AG04450 (cell line): ENCODE data around the gene PTPN20. TPM values are rescaled to one million over a fixed set of nuclear protein-coding genes. Genes with fewer than 3 reads are reported as not detected.

ENCODE experiments used
- CTCF ChIA-PET: fragments of 300-600, 350-600 bp; formaldehyde crosslinking; extraction: SDS; loops from one replicate; lab custom pipeline; 2022; ENCODE audit warnings: antibody characterized with exemption, inconsistent platforms; lab: Charles Lee
- POLR2A ChIA-PET: fragments of 350-600 bp; formaldehyde crosslinking; extraction: SDS; loops from one replicate; lab custom pipeline; 2021; ENCODE audit warnings: antibody characterized with exemption, inconsistent platforms; lab: Yijun Ruan, JAX
- DNase-seq: peaks from one replicate; pipeline ENCODE4 v3.0.0-alpha.2; 2011; ENCODE audit warnings: low read depth, low spot score
- H3K27ac ChIP-seq: one replicate; pipeline ENCODE4 v1.5.1; 2012; ENCODE audit warnings: low read depth, low read length, control low read depth
- H3K27me3 ChIP-seq: one replicate; pipeline ENCODE4 v1.6.0; 2012; ENCODE audit warnings: low read length; ENCODE audit not compliant: control insufficient read depth, insufficient read depth
- H3K4me3 ChIP-seq: 2 replicates; pipeline ENCODE4 v1.5.1; 2011; ENCODE audit warnings: mild to moderate bottlenecking, low read depth, low read length, control low read depth
- H3K9me3 ChIP-seq: 2 replicates; pipeline ENCODE4 v1.5.1; 2012; ENCODE audit warnings: low read length; ENCODE audit not compliant: control insufficient read depth, insufficient read depth
- polyA plus RNA-seq: library from polyadenylated mRNA; depleted of rRNA; stranded (reverse); fragments of >200 nt; gene quantifications from 2 replicates; pipeline ENCODE4 v1.2.3, GENCODE V29; 2011
- TF ChIP-seq, protein P1 (sequence below): IDR thresholded peaks from 2 replicates; pipeline ENCODE4 v1.5.1; 2011; ENCODE audit warnings: low read depth, low read length, control low read depth, inconsistent platforms

PTPN20 gene
- polyA plus RNA-seq, 1 experiment: not detected

- H3K4me3 ChIP-seq: no peak overlapping the region
- H3K9me3 ChIP-seq: no peaks in the 10 kb centered on the region
- CTCF ChIA-PET: interaction anchor here (0.8 to 1.1 kb wide), 2 partner anchors 14 to 27 kb away, joined by 3 to 5 read pairs; no protein-coding TSS in a partner anchor
- POLR2A ChIA-PET: no interaction called here
- no peak overlapping the region for H3K27ac ChIP-seq
- peaks cover 2% of the 10 kb centered on the region for H3K27me3 ChIP-seq
- TF ChIP-seq, protein P1, sequence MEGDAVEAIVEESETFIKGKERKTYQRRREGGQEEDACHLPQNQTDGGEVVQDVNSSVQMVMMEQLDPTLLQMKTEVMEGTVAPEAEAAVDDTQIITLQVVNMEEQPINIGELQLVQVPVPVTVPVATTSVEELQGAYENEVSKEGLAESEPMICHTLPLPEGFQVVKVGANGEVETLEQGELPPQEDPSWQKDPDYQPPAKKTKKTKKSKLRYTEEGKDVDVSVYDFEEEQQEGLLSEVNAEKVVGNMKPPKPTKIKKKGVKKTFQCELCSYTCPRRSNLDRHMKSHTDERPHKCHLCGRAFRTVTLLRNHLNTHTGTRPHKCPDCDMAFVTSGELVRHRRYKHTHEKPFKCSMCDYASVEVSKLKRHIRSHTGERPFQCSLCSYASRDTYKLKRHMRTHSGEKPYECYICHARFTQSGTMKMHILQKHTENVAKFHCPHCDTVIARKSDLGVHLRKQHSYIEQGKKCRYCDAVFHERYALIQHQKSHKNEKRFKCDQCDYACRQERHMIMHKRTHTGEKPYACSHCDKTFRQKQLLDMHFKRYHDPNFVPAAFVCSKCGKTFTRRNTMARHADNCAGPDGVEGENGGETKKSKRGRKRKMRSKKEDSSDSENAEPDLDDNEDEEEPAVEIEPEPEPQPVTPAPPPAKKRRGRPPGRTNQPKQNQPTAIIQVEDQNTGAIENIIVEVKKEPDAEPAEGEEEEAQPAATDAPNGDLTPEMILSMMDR: no peak
- DNase-seq: no peak
Observed at GRCh38 chr10:46998595-46998994, 87.4 kb downstream of the PTPN20 start.

DNA sequence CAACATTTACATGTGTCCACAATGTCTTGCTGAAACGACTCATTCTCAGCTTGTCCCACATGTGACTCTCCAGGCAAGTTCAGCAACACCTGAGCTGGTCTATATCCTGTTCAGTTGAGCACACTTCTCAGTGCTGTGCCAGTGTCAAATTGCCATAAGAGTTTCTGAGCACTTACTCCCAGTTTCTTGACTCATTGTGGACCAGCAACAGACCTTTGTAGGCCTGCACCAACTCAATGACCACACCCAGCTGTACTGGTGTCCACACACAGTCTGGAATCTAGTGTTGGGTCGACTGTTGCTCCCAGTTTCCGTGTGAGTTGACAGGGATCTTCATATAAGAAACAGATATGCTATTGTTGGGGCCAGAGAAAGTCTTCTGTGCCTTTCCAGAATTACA lies 88.0 kb downstream of the PTPN20 start:
- TF ChIP-seq, protein P1: no peak
- H3K9me3 ChIP-seq: no peaks in the 10 kb centered on the region
- H3K27me3 ChIP-seq: peaks cover 2% of the 10 kb centered on the region
- no peak for DNase-seq
- no peak overlapping the region for H3K4me3 ChIP-seq
- CTCF ChIA-PET: interaction anchor here (3.5 kb wide), 1 partner anchor 26 kb away, joined by 14 read pairs; no protein-coding TSS in a partner anchor
- POLR2A ChIA-PET: no interaction called here
- H3K27ac ChIP-seq: no peak overlapping the region

DNA sequence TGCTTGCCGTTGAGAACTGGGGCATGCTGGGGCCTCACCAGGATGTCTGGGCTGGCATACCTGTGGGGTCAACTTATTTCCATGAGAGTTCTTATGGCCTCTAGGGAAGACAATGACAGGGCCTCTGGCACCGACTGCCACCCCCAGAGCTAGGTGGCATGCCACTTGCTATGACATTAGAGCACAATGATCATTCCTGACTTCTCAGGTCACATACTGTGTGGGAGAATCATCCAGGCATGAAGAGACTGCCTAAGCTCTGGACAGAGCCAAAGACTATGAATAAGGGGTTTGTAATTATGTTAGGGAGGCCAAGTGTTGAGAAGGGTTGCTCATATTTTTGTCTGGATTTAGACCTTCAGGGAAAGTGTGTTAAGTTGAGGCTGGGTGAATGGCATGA lies 97.5 kb downstream of the PTPN20 start:
- H3K9me3 ChIP-seq: no peaks in the 10 kb centered on the region; the same call in 1 of the 2 replicates
- H3K27ac ChIP-seq: no peak overlapping the region
- TF ChIP-seq, protein P1: no peak
- ChIA-PET POLR2A (no interaction called here), CTCF (interaction anchor here (0.9 kb wide), 1 partner anchor 16 kb away, joined by 3 read pairs; no protein-coding TSS in a partner anchor)
- DNase-seq: no peak
- H3K4me3 ChIP-seq: no peak overlapping the region
- H3K27me3 ChIP-seq: peaks cover 5% of the 10 kb centered on the region

DNA sequence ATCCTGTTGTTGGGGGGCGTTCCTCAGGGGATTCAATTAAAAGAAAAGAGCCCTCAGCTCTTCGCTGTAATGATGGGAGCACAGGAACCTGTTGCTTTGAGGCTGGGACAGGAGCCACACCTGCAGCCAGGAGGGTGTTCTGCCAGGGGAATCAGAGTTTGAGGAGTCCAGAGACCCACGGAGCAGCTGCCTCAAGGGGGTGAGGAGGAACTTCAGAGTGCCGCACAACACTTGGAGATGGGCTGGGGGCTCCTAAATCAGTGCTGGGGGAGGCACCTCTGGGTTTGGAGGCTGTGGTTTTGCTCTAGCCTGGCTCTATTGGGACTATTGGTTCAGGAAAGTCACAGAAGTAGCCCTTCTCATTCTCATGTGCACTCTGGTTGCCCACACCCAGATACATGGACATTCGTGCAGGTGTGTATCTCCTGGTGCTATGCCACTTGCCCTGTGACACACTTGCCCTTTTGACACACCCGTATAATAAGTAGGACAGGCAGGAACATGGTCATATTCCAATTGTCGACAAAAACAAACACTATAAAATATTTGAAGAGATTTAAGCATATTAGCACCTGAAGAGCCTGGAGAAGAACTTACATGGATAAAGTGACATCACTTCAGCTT lies 98.1 kb downstream of the PTPN20 start:
- ChIA-PET POLR2A (no interaction called here), CTCF (interaction anchor here (0.9 kb wide), 1 partner anchor 15 kb away, joined by 3 read pairs; no protein-coding TSS in a partner anchor)
- Histone ChIP-seq H3K4me3 (no peak overlapping the region), H3K9me3 (no peaks in the 10 kb centered on the region; the same call in 1 of the 2 replicates), H3K27ac (no peak overlapping the region), H3K27me3 (peaks cover 5% of the 10 kb centered on the region)
- DNase-seq: no peak
- TF ChIP-seq, protein P1: no peak

- no peak for DNase-seq
- TF ChIP-seq, protein P1: no peak
- ChIA-PET POLR2A (no interaction called here), CTCF (no interaction called here)
- Histone ChIP-seq H3K4me3 (no peak overlapping the region), H3K27me3 (peaks cover 5% of the 10 kb centered on the region), H3K27ac (no peak overlapping the region), H3K9me3 (no peaks in the 10 kb centered on the region; the same call in 1 of the 2 replicates)
Observed at GRCh38 chr10:47010036-47010435, 98.8 kb downstream of the PTPN20 start.
